Measurements from ENCODE around the gene SLC25A21.

DNA sequence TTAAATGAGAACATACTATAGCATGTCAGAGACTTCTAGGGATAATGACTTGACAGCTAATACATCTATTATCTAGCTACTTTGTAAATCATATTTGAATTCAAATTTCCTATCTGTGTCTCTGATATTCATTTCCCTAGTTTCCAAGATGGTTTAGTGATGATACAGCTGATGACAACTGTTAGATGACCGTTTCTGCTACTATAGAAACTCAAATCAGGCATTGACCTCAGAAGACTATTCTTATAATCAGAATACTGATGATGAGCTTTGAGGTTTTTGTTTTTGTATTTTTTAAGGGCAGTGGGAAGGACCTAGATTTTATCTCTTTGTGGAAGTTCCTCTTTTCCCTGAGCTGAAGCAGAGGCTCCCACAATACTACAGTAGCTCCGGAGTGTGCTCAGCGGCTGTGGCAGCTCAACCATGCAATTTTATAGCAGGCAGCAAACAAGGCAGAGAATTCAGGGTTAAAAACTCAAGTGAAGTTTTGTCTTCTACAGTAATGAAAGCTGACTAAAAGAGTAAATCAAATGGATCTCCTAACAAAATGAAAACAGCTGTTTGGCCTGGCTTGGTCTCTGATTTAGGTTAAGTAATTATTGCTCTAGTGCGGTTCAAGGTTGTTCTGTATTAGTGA lies 145.1 kb downstream of the SLC25A21 start:
- TF ChIP-seq POLR2AphosphoS5 (IDR thresholded peaks at IDR 0.05; ENCODE audit: low read depth, low read length) = no peak
- TF ChIP-seq, protein P1, sequence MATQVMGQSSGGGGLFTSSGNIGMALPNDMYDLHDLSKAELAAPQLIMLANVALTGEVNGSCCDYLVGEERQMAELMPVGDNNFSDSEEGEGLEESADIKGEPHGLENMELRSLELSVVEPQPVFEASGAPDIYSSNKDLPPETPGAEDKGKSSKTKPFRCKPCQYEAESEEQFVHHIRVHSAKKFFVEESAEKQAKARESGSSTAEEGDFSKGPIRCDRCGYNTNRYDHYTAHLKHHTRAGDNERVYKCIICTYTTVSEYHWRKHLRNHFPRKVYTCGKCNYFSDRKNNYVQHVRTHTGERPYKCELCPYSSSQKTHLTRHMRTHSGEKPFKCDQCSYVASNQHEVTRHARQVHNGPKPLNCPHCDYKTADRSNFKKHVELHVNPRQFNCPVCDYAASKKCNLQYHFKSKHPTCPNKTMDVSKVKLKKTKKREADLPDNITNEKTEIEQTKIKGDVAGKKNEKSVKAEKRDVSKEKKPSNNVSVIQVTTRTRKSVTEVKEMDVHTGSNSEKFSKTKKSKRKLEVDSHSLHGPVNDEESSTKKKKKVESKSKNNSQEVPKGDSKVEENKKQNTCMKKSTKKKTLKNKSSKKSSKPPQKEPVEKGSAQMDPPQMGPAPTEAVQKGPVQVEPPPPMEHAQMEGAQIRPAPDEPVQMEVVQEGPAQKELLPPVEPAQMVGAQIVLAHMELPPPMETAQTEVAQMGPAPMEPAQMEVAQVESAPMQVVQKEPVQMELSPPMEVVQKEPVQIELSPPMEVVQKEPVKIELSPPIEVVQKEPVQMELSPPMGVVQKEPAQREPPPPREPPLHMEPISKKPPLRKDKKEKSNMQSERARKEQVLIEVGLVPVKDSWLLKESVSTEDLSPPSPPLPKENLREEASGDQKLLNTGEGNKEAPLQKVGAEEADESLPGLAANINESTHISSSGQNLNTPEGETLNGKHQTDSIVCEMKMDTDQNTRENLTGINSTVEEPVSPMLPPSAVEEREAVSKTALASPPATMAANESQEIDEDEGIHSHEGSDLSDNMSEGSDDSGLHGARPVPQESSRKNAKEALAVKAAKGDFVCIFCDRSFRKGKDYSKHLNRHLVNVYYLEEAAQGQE (IDR thresholded peaks at IDR 0.05; ENCODE audit: insufficient read depth in 1 of 2, low read depth in 2 of 2, low read length in 2 of 2) = no peak
